Neural cell (in vitro differentiated cells): ENCODE data around the gene GPX6. TPM values are rescaled to one million over a fixed set of nuclear protein-coding genes. Genes with fewer than 3 reads are reported as not detected.
"Not testable (repeated sequence)": the region's sequence is repeated elsewhere in the genome, so short reads cannot be mapped to it uniquely, and the experiment has no call there.

Experiments used
- H2AFZ ChIP-seq: fragments of 200-600, 300-800 bp; sonication (generic), shearing (Covaris generic); 2 replicates; pipeline ENCODE4 v1.6.0; 2014; ENCODE audit warnings: low read depth, mild to moderate bottlenecking, antibody characterized with exemption, low read length, moderate library complexity
- H3F3A ChIP-seq: fragments of 200-600 bp; shearing (Covaris generic); 2 replicates; pipeline ENCODE4 v1.6.1; 2016; ENCODE audit warnings: mild to moderate bottlenecking, moderate library complexity, mixed read lengths, antibody characterized with exemption, low read length; ENCODE audit not compliant: insufficient read depth, poor library complexity, severe bottlenecking
- H3K27ac ChIP-seq: fragments of 200-600, 300-800 bp; sonication (generic), shearing (Covaris generic); 2 replicates; pipeline ENCODE4 v1.5.1; 2014; ENCODE audit warnings: mild to moderate bottlenecking, low read length, moderate library complexity
- H3K27me3 ChIP-seq: fragments of 300-800, 200-600 bp; sonication (generic), shearing (Covaris generic); 2 replicates; pipeline ENCODE4 v1.6.0; 2014; ENCODE audit warnings: mild to moderate bottlenecking, low read depth, low read length, moderate library complexity; ENCODE audit not compliant: insufficient read depth
- H3K36me3 ChIP-seq: fragments of 300-800, 200-600 bp; sonication (generic), shearing (Covaris generic); 2 replicates; pipeline ENCODE4 v1.5.1; 2014; ENCODE audit warnings: mild to moderate bottlenecking, antibody characterized with exemption, low read length, moderate library complexity; ENCODE audit not compliant: insufficient read depth
- H3K4me2 ChIP-seq: fragments of 300-800, 200-600 bp; sonication (generic), shearing (Covaris generic); 2 replicates; pipeline ENCODE4 v1.6.0; 2014; ENCODE audit warnings: mild to moderate bottlenecking, low read length
- H3K4me3 ChIP-seq: fragments of 300-800, 200-600 bp; sonication (generic), shearing (Covaris generic); 2 replicates; pipeline ENCODE4 v1.5.1; 2014; ENCODE audit warnings: mild to moderate bottlenecking, low read length, moderate library complexity
- H3K79me2 ChIP-seq: fragments of 200-600 bp; shearing (Covaris generic); replicated peaks from 2 replicates; pipeline ENCODE4 v1.6.0; 2014; ENCODE audit warnings: mild to moderate bottlenecking, low read length, moderate library complexity; ENCODE audit not compliant: insufficient read depth
- H3K9ac ChIP-seq: fragments of 300-800, 200-600 bp; sonication (generic), shearing (Covaris generic); 2 replicates; pipeline ENCODE4 v1.6.1; 2016; ENCODE audit warnings: mild to moderate bottlenecking, low read length, mixed read lengths
- H3K9me2 ChIP-seq: fragments of 200-600 bp; shearing (Covaris generic); 2 replicates; pipeline ENCODE4 v1.6.1; 2016; ENCODE audit warnings: mild to moderate bottlenecking, low read length, mixed read lengths; ENCODE audit not compliant: insufficient read depth
- H3K9me3 ChIP-seq: fragments of 200-600, 300-800 bp; sonication (generic), shearing (Covaris generic); 2 replicates; pipeline ENCODE4 v1.6.1; 2016; ENCODE audit warnings: mild to moderate bottlenecking, mixed run types, low read length, moderate library complexity, mixed read lengths
- H4K20me1 ChIP-seq: fragments of 200-600 bp; shearing (Covaris generic); 2 replicates; pipeline ENCODE4 v1.6.1; 2016; ENCODE audit warnings: mild to moderate bottlenecking, mixed run types; ENCODE audit not compliant: insufficient read depth
- EP300 ChIP-seq: fragments of 450-650 bp; conservative IDR thresholded peaks from 2 replicates; pipeline ENCODE4 v1.6.1; 2014; ENCODE audit warnings: antibody characterized with exemption, mild to moderate bottlenecking, moderate library complexity; ENCODE audit not compliant: poor library complexity, severe bottlenecking
- EZH2 ChIP-seq: fragments of 200-600, 300-800 bp; shearing (Covaris generic), sonication (generic); IDR thresholded peaks from 2 replicates; pipeline ENCODE4 v1.6.1; 2014; ENCODE audit warnings: antibody characterized with exemption, low read length, borderline replicate concordance, mild to moderate bottlenecking; ENCODE audit not compliant: insufficient read depth, poor library complexity, severe bottlenecking
- MXI1 ChIP-seq: fragments of 450-650 bp; conservative IDR thresholded peaks from 2 replicates; pipeline ENCODE4 v1.6.1; 2014; ENCODE audit warnings: antibody characterized with exemption, mild to moderate bottlenecking; ENCODE audit not compliant: poor library complexity, severe bottlenecking
- POLR2AphosphoS5 ChIP-seq: IDR thresholded peaks from 2 replicates; pipeline ENCODE4 v1.6.1; 2012
- RAD21 ChIP-seq: fragments of 450-650 bp; conservative IDR thresholded peaks from 2 replicates; pipeline ENCODE4 v1.6.1; 2014; ENCODE audit warnings: antibody characterized with exemption, mild to moderate bottlenecking, moderate library complexity
- SMC3 ChIP-seq: fragments of 450-650 bp; conservative IDR thresholded peaks from 2 replicates; pipeline ENCODE4 v1.6.1; 2014; ENCODE audit warnings: antibody characterized with exemption, mild to moderate bottlenecking, moderate library complexity; ENCODE audit not compliant: poor library complexity
- TAF1 ChIP-seq: IDR thresholded peaks from 2 replicates; pipeline ENCODE4 v1.6.1; 2012; ENCODE audit warnings: low read depth
- polyA plus RNA-seq: library from polyadenylated mRNA; depleted of rRNA; stranded (reverse); fragments of >200 nt; gene quantifications from 2 replicates; pipeline ENCODE4 v1.2.3, GENCODE V29; 2014
- TF ChIP-seq, protein P1 (sequence below): fragments of 450-650 bp; IDR thresholded peaks from 2 replicates; pipeline ENCODE4 v1.5.1; 2014; ENCODE audit warnings: antibody characterized with exemption, mild to moderate bottlenecking, moderate library complexity; ENCODE audit not compliant: poor library complexity, severe bottlenecking
- TF ChIP-seq, protein P2 (sequence below): IDR thresholded peaks from 2 replicates; pipeline ENCODE4 v1.6.1; 2012; ENCODE audit warnings: borderline replicate concordance

GPX6 gene
- polyA plus RNA-seq, 1 donor from 2014 or later: not detected

DNA sequence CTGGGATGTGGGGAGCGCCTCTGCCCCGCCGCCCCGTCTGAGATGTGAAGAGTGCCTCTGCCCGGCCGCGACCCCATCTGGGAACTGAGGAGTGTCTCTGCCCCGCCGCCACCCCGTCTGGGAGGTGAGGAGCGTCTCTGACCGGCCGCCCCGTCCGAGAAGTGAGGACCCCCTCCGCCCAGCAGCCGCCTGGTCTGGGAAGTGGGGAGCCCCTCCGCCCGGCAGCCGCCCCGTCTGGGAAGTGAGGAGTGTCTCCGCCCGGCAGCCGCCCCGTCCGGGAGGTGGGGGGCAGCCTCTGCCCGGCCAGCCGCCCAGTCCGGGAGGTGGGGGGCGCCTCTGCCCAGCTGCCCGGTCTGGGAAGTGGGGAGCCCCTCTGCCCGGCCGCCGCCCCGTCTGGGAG lies 13.5 kb downstream of the GPX6 start:
- H3K79me2 ChIP-seq, H2AFZ ChIP-seq, H3K27ac ChIP-seq, H3K9me2 ChIP-seq, H4K20me1 ChIP-seq, H3K9me3 ChIP-seq, H3K4me3 ChIP-seq, H3K9ac ChIP-seq, H3K36me3 ChIP-seq, H3K4me2 ChIP-seq, H3F3A ChIP-seq, H3K27me3 ChIP-seq: not testable (repeated sequence)

DNA sequence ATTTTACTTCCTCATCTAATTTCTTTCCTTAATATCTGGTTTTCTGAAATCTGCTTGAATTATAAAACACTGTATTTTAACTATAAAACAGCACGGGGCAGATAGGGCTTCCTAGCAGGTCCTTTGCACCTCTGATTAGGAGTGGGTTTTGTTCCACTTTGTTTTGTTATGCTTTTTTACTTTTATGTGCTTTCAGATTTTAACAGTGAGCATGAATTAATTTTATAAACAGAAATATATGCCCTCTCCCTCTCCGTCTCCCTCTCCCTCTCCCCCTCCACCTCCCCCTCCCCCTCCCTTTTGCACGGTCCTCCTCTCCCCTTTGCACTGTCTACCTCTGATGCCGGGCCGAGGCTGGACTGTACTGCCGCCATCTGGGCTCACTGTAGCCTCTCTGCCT lies 14.3 kb downstream of the GPX6 start:
- H3K27ac ChIP-seq: no peak overlapping the region
- H3K9ac ChIP-seq: no peak overlapping the region
- no peak overlapping the region for H3K4me2 ChIP-seq
- H3F3A ChIP-seq: no peaks in the 10 kb centered on the region
- no peak for TF ChIP-seq POLR2AphosphoS5
- TF ChIP-seq SMC3: no peak
- no peak for TF ChIP-seq RAD21
- no peak for TF ChIP-seq EP300
- no peak for TF ChIP-seq MXI1
- TF ChIP-seq, protein P1, sequence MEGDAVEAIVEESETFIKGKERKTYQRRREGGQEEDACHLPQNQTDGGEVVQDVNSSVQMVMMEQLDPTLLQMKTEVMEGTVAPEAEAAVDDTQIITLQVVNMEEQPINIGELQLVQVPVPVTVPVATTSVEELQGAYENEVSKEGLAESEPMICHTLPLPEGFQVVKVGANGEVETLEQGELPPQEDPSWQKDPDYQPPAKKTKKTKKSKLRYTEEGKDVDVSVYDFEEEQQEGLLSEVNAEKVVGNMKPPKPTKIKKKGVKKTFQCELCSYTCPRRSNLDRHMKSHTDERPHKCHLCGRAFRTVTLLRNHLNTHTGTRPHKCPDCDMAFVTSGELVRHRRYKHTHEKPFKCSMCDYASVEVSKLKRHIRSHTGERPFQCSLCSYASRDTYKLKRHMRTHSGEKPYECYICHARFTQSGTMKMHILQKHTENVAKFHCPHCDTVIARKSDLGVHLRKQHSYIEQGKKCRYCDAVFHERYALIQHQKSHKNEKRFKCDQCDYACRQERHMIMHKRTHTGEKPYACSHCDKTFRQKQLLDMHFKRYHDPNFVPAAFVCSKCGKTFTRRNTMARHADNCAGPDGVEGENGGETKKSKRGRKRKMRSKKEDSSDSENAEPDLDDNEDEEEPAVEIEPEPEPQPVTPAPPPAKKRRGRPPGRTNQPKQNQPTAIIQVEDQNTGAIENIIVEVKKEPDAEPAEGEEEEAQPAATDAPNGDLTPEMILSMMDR: no peak
- TF ChIP-seq, protein P2, sequence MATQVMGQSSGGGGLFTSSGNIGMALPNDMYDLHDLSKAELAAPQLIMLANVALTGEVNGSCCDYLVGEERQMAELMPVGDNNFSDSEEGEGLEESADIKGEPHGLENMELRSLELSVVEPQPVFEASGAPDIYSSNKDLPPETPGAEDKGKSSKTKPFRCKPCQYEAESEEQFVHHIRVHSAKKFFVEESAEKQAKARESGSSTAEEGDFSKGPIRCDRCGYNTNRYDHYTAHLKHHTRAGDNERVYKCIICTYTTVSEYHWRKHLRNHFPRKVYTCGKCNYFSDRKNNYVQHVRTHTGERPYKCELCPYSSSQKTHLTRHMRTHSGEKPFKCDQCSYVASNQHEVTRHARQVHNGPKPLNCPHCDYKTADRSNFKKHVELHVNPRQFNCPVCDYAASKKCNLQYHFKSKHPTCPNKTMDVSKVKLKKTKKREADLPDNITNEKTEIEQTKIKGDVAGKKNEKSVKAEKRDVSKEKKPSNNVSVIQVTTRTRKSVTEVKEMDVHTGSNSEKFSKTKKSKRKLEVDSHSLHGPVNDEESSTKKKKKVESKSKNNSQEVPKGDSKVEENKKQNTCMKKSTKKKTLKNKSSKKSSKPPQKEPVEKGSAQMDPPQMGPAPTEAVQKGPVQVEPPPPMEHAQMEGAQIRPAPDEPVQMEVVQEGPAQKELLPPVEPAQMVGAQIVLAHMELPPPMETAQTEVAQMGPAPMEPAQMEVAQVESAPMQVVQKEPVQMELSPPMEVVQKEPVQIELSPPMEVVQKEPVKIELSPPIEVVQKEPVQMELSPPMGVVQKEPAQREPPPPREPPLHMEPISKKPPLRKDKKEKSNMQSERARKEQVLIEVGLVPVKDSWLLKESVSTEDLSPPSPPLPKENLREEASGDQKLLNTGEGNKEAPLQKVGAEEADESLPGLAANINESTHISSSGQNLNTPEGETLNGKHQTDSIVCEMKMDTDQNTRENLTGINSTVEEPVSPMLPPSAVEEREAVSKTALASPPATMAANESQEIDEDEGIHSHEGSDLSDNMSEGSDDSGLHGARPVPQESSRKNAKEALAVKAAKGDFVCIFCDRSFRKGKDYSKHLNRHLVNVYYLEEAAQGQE: no peak
- no peak for TF ChIP-seq TAF1
- TF ChIP-seq EZH2: no peak
- H4K20me1 ChIP-seq: no peaks in the 10 kb centered on the region
- H3K79me2 ChIP-seq: no peaks in the 10 kb centered on the region
- no peaks in the 10 kb centered on the region for H3K36me3 ChIP-seq
- no peaks in the 10 kb centered on the region for H3K9me3 ChIP-seq
- H3K27me3 ChIP-seq: no peaks in the 10 kb centered on the region
- no peak overlapping the region for H2AFZ ChIP-seq
- no peaks in the 10 kb centered on the region for H3K9me2 ChIP-seq
- no peak overlapping the region for H3K4me3 ChIP-seq

DNA sequence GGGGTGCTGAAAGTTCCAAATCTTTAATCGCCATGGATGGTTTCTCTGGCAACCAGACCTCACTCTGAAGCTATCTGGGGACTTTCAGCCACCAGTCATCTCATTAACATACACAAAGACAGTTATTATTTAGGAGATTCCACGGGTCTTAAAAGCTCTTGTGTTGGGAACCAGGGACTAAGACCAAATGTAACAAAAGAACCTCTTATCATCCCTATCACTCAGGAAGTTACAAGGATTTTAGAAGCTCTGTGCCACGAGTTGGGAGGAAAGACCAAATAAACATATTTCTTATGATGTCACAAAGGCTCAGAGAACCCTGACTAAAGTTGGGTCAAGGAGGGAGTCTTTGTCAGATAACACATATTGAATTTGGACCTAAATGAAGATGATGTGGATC lies 17.7 kb downstream of the GPX6 start:
- Histone ChIP-seq H3K27me3 (no peaks in the 10 kb centered on the region), H3K4me2 (no peak overlapping the region), H4K20me1 (no peaks in the 10 kb centered on the region), H3K4me3 (no peak overlapping the region), H2AFZ (no peak overlapping the region), H3K9me3 (no peaks in the 10 kb centered on the region), H3K36me3 (no peaks in the 10 kb centered on the region), H3K9me2 (no peaks in the 10 kb centered on the region), H3K9ac (no peak overlapping the region), H3F3A (no peaks in the 10 kb centered on the region), H3K27ac (no peak overlapping the region), H3K79me2 (no peaks in the 10 kb centered on the region)
- TF ChIP-seq, protein P2: no peak
- no peak for TF ChIP-seq RAD21
- TF ChIP-seq SMC3: no peak
- no peak for TF ChIP-seq EP300
- TF ChIP-seq, protein P1: no peak
- TF ChIP-seq TAF1: no peak
- TF ChIP-seq EZH2: no peak
- TF ChIP-seq POLR2AphosphoS5: no peak
- no peak for TF ChIP-seq MXI1
